HepG2 (cell line): ENCODE measurements around the gene GPR148. TPM values are rescaled to one million over a fixed set of nuclear protein-coding genes. Genes with fewer than 3 reads are reported as not detected.
A peak's percentile ranks its signal among the peaks of the same experiment; 100 is the strongest.

Experiments used
- ATF7-NPFF ChIP-seq: sonication (generic); formaldehyde crosslinking; IDR thresholded peaks from 2 replicates; pipeline ENCODE4 v1.8.1; 2023; ENCODE audit warnings: mild to moderate bottlenecking, low read depth, missing genetic modification reagents, moderate library complexity
- HMGXB4 ChIP-seq, 2 experiments: sonication (generic) in 1 of 2; formaldehyde crosslinking in 1 of 2; IDR thresholded peaks; 2 replicates each; pipeline versions ENCODE4 v1.4.0 to v1.6.1; 2018 to 2020; ENCODE audit warnings: missing genetic modification reagents in 2 of 2, borderline replicate concordance in 1 of 2, low read depth in 1 of 2, mild to moderate bottlenecking in 1 of 2, missing biosample characterization in 1 of 2
- SOX13 ChIP-seq, 3 experiments: fragments of 450-650 bp in 1 of 3; sonication (generic) in 1 of 3; formaldehyde crosslinking in 1 of 3; IDR thresholded peaks in 2 of 3; conservative IDR thresholded peaks in 1 of 3; 2 replicates each; pipeline versions ENCODE4 v1.5.0 to v1.6.1; 2016 to 2020; ENCODE audit warnings: antibody characterized with exemption in 1 of 3, mild to moderate bottlenecking in 1 of 3, missing compliant biosample characterization in 1 of 3, missing genetic modification reagents in 1 of 3, moderate library complexity in 1 of 3
- SRSF4 ChIP-seq: fragments of 200-400 bp; formaldehyde crosslinking; IDR thresholded peaks from one replicate; pipeline ENCODE4 v1.6.1; 2018; ENCODE audit warnings: mild to moderate bottlenecking, low read depth, low read length, moderate library complexity; ENCODE audit not compliant: poor library complexity, severe bottlenecking
- ZBTB2 ChIP-seq: sonication (generic); formaldehyde crosslinking; IDR thresholded peaks from 2 replicates; pipeline ENCODE4 v1.8.0; 2022; ENCODE audit warnings: low read depth, missing genetic modification reagents
- ZFP36L2 ChIP-seq: sonication (generic); formaldehyde crosslinking; IDR thresholded peaks from 2 replicates; pipeline ENCODE4 v1.4.0; 2020; ENCODE audit warnings: missing genetic modification reagents
- ZNF142 ChIP-seq: sonication (generic); formaldehyde crosslinking; IDR thresholded peaks from 2 replicates; pipeline ENCODE4 v1.4.0; 2020; ENCODE audit warnings: missing genetic modification reagents
- ZNF383 ChIP-seq: sonication (generic); formaldehyde crosslinking; IDR thresholded peaks from 2 replicates; pipeline ENCODE4 v1.4.0; 2020; ENCODE audit warnings: missing genetic modification reagents, mild to moderate bottlenecking, borderline replicate concordance
- ZSCAN31 ChIP-seq: sonication (generic); formaldehyde crosslinking; IDR thresholded peaks from 2 replicates; pipeline ENCODE4 v1.5.0; 2020; ENCODE audit warnings: low read depth, mild to moderate bottlenecking, missing genetic modification reagents
- polyA plus RNA-seq, 8 experiments: library from polyadenylated mRNA; depleted of rRNA in 3 of 8; stranded (reverse) in 7 of 8; unstranded in 1 of 8; fragments of >200 nt; fragmentation: Illumina TruSeq in 4 of 8; extraction: Trizol in 4 of 8; gene quantifications; 2 replicates each; pipeline versions ENCODE4 v1.2.1 to v1.2.3, GENCODE V29; 2011 to 2016; ENCODE audit warnings: low read depth in 4 of 8, missing spikeins in 1 of 8, mixed read lengths in 1 of 8; ENCODE audit not compliant: insufficient read depth in 1 of 8
- total RNA-seq, 5 experiments: library from RNA; depleted of rRNA; stranded (reverse); fragments of >200 nt; fragmentation: Illumina TruSeq; extraction: Trizol; gene quantifications; 2 replicates each; pipeline ENCODE4 v1.2.3, GENCODE V29; 2016; ENCODE audit warnings: low read depth in 1 of 5
- TF ChIP-seq, protein P1 (sequence below): sonication (generic); formaldehyde crosslinking; IDR thresholded peaks from 2 replicates; pipeline ENCODE4 v1.4.0; 2020; ENCODE audit warnings: missing genetic modification reagents, mild to moderate bottlenecking, borderline replicate concordance
- TF ChIP-seq, protein P2 (sequence below): sonication (generic); formaldehyde crosslinking; IDR thresholded peaks from 2 replicates; pipeline ENCODE4 v1.5.0; 2020; ENCODE audit warnings: missing genetic modification reagents, mild to moderate bottlenecking, borderline replicate concordance

The GPR148 gene
- total and polyA plus RNA-seq, 2 of the 13 experiments (the other 11 are each of a cell fraction or from before 2014, with no cell fraction given) = not detected

GRCh38 chr2:130744287-130745117, 15.6 kb downstream of the GPR148 start (continued):
- TF ChIP-seq, protein P1, sequence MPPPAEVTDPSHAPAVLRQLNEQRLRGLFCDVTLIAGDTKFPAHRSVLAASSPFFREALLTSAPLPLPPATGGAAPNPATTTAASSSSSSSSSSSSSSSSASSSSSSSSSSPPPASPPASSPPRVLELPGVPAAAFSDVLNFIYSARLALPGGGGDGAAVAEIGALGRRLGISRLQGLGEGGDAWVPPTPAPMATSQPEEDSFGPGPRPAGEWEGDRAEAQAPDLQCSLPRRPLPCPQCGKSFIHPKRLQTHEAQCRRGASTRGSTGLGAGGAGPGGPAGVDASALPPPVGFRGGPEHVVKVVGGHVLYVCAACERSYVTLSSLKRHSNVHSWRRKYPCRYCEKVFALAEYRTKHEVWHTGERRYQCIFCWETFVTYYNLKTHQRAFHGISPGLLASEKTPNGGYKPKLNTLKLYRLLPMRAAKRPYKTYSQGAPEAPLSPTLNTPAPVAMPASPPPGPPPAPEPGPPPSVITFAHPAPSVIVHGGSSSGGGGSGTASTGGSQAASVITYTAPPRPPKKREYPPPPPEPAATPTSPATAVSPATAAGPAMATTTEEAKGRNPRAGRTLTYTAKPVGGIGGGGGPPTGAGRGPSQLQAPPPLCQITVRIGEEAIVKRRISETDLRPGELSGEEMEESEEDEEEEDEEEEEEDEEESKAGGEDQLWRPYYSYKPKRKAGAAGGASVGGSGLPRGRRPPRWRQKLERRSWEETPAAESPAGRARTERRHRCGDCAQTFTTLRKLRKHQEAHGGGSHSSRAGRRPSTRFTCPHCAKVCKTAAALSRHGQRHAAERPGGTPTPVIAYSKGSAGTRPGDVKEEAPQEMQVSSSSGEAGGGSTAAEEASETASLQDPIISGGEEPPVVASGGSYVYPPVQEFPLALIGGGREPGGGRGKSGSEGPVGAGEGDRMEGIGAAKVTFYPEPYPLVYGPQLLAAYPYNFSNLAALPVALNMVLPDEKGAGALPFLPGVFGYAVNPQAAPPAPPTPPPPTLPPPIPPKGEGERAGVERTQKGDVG = no peak
- no peak for TF ChIP-seq SRSF4
- TF ChIP-seq ZSCAN31 (CRISPR knock-in tag) = no peak
- TF ChIP-seq, protein P2, sequence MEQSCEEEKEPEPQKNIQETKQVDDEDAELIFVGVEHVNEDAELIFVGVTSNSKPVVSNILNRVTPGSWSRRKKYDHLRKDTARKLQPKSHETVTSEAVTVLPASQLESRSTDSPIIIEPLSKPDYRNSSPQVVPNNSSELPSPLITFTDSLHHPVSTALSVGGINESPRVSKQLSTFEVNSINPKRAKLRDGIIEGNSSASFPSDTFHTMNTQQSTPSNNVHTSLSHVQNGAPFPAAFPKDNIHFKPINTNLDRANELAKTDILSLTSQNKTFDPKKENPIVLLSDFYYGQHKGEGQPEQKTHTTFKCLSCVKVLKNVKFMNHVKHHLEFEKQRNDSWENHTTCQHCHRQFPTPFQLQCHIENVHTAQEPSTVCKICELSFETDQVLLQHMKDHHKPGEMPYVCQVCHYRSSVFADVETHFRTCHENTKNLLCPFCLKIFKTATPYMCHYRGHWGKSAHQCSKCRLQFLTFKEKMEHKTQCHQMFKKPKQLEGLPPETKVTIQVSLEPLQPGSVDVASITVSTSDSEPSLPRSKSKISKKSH (CRISPR knock-in tag) = peak; percentile 87
- TF ChIP-seq HMGXB4 (CRISPR knock-in tag; IDR thresholded peaks at IDR 0.05; ENCODE audit: borderline replicate concordance in 1 of 2, low read depth in 1 of 2) = peak in 1 of 2 experiments; percentile 41; a peak in 2 of 4 replicates
- no peak; the same call in 1 of the 2 replicates for TF ChIP-seq SOX13 (IDR thresholded peaks at IDR 0.05)
- TF ChIP-seq SOX13 (CRISPR knock-in tag; conservative IDR thresholded peaks at IDR 0.05 in 1 of 2, IDR thresholded peaks at IDR 0.05 in 1 of 2) = peak in 1 of 2 experiments; percentile 82; a peak in 1 of 4 replicates
- no peak for TF ChIP-seq ZBTB2 (CRISPR knock-in tag)
- no peak for TF ChIP-seq ZNF142
- no peak for TF ChIP-seq ZNF383 (CRISPR knock-in tag)
- TF ChIP-seq ZFP36L2 = no peak
- no peak for TF ChIP-seq ATF7-NPFF
